Tibial artery (tissue), 4 donors: ENCODE results near the gene ARHGAP32.

ENCODE experiments used
- DNase-seq, 2 donors: peaks; one replicate each; pipeline ENCODE4 v3.0.0-alpha.2; 2019
- H3K27ac ChIP-seq, 2 donors: fragments of 200-600 bp; sonication (generic) in 1 of 2; 1 replicate in 1 of 2; 2 replicates in 1 of 2; pipeline ENCODE4 v1.5.1; 2018 to 2019; ENCODE audit warnings: mild to moderate bottlenecking in 1 of 2
- H3K27me3 ChIP-seq, 2 donors: fragments of 200-600 bp; sonication (generic) in 1 of 2; one replicate each; pipeline versions ENCODE4 v1.5.1 to v1.6.0; 2016 to 2019
- H3K36me3 ChIP-seq, 3 donors: fragments of 200-600 bp; sonication (generic) in 2 of 3; one replicate each; pipeline ENCODE4 v1.5.1; 2016 to 2019; ENCODE audit warnings: mild to moderate bottlenecking in 2 of 3
- H3K4me1 ChIP-seq, 4 donors: fragments of 200-600 bp; sonication (generic) in 2 of 4; 1 replicate in 3 of 4; 2 replicates in 1 of 4; pipeline ENCODE4 v1.5.1; 2016 to 2019
- H3K4me3 ChIP-seq, 2 donors: fragments of 200-600 bp; sonication (generic) in 1 of 2; 1 replicate in 1 of 2; 2 replicates in 1 of 2; pipeline ENCODE4 v1.5.1; 2018 to 2019; ENCODE audit warnings: mild to moderate bottlenecking in 2 of 2
- H3K9me3 ChIP-seq, 3 donors: fragments of 200-600 bp; sonication (generic) in 1 of 3; one replicate each; pipeline ENCODE4 v1.5.1; 2016 to 2019
- CTCF ChIP-seq, 2 experiments: fragments of 200-600 bp in 1 of 2; fragments of 450-650 bp in 1 of 2; IDR thresholded peaks; one replicate each; pipeline ENCODE4 v1.5.1; 2017 to 2019; ENCODE audit warnings: antibody characterized with exemption in 2 of 2, mild to moderate bottlenecking in 1 of 2, moderate library complexity in 1 of 2
- intact Hi-C: fragments of 100-400 bp; cut with DNase I; formaldehyde crosslinking; loops from one replicate; pipeline ENCODE4 v1.15.0; 2023; ENCODE audit warnings: low total_unique reads

ARHGAP32 gene

GRCh38 chr11:129223701-129224149 is 31.6 kb upstream of the ARHGAP32 start:
- H3K27me3 ChIP-seq: no peaks in the 10 kb centered on the region
- no peaks in the 10 kb centered on the region for H3K36me3 ChIP-seq
- no peak for TF ChIP-seq CTCF (IDR thresholded peaks at IDR 0.05)
- no peak overlapping the region for H3K27ac ChIP-seq
- peaks cover 0 to 20% (median 7%) of the 10 kb centered on the region in 3 donors for H3K9me3 ChIP-seq
- H3K4me1 ChIP-seq: peaks cover 0 to 4% (median 2%) of the 10 kb centered on the region in 4 donors
- intact Hi-C loops: no loop called here
- no peak overlapping the region for H3K4me3 ChIP-seq
- no peak for DNase-seq

DNA sequence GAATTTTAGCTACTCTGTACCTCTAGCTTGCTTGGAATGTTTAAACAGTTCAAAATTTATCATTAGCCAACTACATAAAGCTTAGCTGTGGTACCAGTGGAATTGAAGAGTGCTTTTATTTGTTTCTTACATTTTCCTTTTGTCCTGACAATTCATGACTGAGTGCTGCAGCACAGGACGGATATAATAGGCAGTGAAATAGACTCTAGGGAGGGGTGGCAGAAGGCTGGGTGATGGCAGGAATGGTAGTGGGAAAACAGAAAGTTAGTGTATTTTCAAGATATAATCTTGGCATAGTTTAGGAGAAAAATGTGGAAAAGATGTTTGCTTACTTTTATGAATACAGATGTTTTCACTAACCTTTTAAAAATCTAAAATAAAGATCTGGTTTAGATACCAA is 31.1 kb upstream of the ARHGAP32 start:
- H3K9me3 ChIP-seq: peaks cover 0 to 20% (median 7%) of the 10 kb centered on the region in 3 donors
- TF ChIP-seq CTCF (IDR thresholded peaks at IDR 0.05): no peak
- H3K27ac ChIP-seq: no peak overlapping the region
- no peak overlapping the region for H3K4me3 ChIP-seq
- intact Hi-C loops: no loop called here
- peaks cover 0 to 4% (median 2%) of the 10 kb centered on the region in 4 donors for H3K4me1 ChIP-seq
- DNase-seq: no peak
- H3K27me3 ChIP-seq: no peaks in the 10 kb centered on the region
- no peaks in the 10 kb centered on the region for H3K36me3 ChIP-seq

- H3K27ac ChIP-seq: no peak overlapping the region
- H3K9me3 ChIP-seq: peaks cover 0 to 17% (median 7%) of the 10 kb centered on the region in 3 donors
- no peak overlapping the region for H3K4me3 ChIP-seq
- no peak for TF ChIP-seq CTCF (IDR thresholded peaks at IDR 0.05)
- peaks cover 0 to 4% (median 2%) of the 10 kb centered on the region in 4 donors for H3K4me1 ChIP-seq
- H3K27me3 ChIP-seq: no peaks in the 10 kb centered on the region
- intact Hi-C loops: no loop called here
- DNase-seq: no peak
- H3K36me3 ChIP-seq: no peaks in the 10 kb centered on the region
Observed at GRCh38 chr11:129222158-129222557, 30.0 kb upstream of the ARHGAP32 start.

GRCh38 chr11:129215506-129216245 is 23.6 kb upstream of the ARHGAP32 start:
- Histone ChIP-seq H3K27ac (no peak overlapping the region), H3K9me3 (no peaks in the 10 kb centered on the region), H3K4me1 (no peaks in the 10 kb centered on the region), H3K36me3 (no peaks in the 10 kb centered on the region), H3K4me3 (no peak overlapping the region), H3K27me3 (no peaks in the 10 kb centered on the region)
- no peak for TF ChIP-seq CTCF (IDR thresholded peaks at IDR 0.05)
- intact Hi-C loops: no loop called here
- DNase-seq: no peak

DNA sequence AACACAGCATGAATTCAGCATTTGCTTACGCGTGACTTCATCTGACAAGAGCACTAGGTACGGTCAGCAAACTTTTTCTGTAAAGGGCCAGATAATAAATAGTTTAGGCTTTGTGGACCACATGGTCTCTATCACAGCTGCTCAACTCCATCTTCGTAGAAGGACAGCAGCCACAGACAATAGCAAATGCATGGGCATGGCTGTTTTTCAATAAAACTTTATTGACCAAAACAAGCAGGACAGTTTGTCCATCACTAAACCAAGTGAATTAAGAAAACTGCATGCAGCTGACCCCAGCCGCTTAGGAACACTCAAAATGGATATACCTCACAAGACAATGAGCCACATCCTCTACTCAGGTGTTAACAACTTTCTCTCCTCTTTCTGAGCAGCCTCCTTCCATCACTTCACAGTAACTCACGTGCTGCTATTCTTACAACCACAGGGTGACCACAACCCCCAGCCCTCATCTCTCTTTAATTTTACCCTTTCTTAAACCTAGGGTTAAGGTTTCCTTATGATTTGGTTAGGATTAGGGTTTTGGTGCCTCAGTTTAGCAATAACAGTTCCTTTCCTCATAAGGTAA is 22.7 kb upstream of the ARHGAP32 start:
- no peaks in the 10 kb centered on the region for H3K36me3 ChIP-seq
- TF ChIP-seq CTCF (IDR thresholded peaks at IDR 0.05): no peak
- H3K4me3 ChIP-seq: no peak overlapping the region
- DNase-seq: no peak
- no peaks in the 10 kb centered on the region for H3K9me3 ChIP-seq
- intact Hi-C loops: no loop called here
- H3K27me3 ChIP-seq: no peaks in the 10 kb centered on the region
- no peaks in the 10 kb centered on the region for H3K4me1 ChIP-seq
- H3K27ac ChIP-seq: no peak overlapping the region
